HepG2 (cell line): ENCODE results near the gene TBC1D7. TPM values are rescaled to one million over a fixed set of nuclear protein-coding genes. Genes with fewer than 3 reads are reported as not detected.

Experiments
- ARID3A ChIP-seq: IDR thresholded peaks from 2 replicates; pipeline ENCODE4 v1.6.1; 2012; ENCODE audit warnings: low read depth, low read length, improper control_type of control experiment
- BATF2 ChIP-seq: sonication (generic); formaldehyde crosslinking; IDR thresholded peaks from 2 replicates; pipeline ENCODE4 v1.8.0; 2022; ENCODE audit warnings: mild to moderate bottlenecking, missing genetic modification reagents, moderate library complexity
- CREM ChIP-seq, 2 experiments: sonication (generic) in 1 of 2; formaldehyde crosslinking in 1 of 2; IDR thresholded peaks; 2 replicates each; pipeline versions ENCODE4 v1.4.0 to v1.6.1; 2016 to 2020; ENCODE audit warnings: antibody characterized with exemption in 1 of 2, mild to moderate bottlenecking in 1 of 2, missing genetic modification reagents in 1 of 2
- EED ChIP-seq: sonication (generic); formaldehyde crosslinking; IDR thresholded peaks from 2 replicates; pipeline ENCODE4 v1.5.0; 2020; ENCODE audit warnings: mild to moderate bottlenecking, missing genetic modification reagents
- HBP1 ChIP-seq: IDR thresholded peaks from 2 replicates; pipeline ENCODE4 v1.6.1; 2016; ENCODE audit warnings: low read depth, control low read depth
- HNF1B ChIP-seq: sonication (generic); formaldehyde crosslinking; IDR thresholded peaks from 2 replicates; pipeline ENCODE4 v1.5.1; 2020; ENCODE audit warnings: mild to moderate bottlenecking, moderate library complexity, missing genetic modification reagents
- KLF9 ChIP-seq: IDR thresholded peaks from 2 replicates; pipeline ENCODE4 v1.6.1; 2016; ENCODE audit warnings: low read depth
- LRRFIP1 ChIP-seq: sonication (generic); formaldehyde crosslinking; conservative IDR thresholded peaks from 2 replicates; pipeline ENCODE4 v1.4.0; 2020; ENCODE audit warnings: missing genetic modification reagents
- MTF2 ChIP-seq: sonication (generic); formaldehyde crosslinking; IDR thresholded peaks from 2 replicates; pipeline ENCODE4 v1.5.0; 2020; ENCODE audit warnings: missing genetic modification reagents, borderline replicate concordance
- NFE2 ChIP-seq: sonication (generic); formaldehyde crosslinking; IDR thresholded peaks from 2 replicates; pipeline ENCODE4 v1.4.0; 2020; ENCODE audit warnings: missing genetic modification reagents
- PAXIP1 ChIP-seq: sonication (generic); formaldehyde crosslinking; conservative IDR thresholded peaks from 2 replicates; pipeline ENCODE4 v1.4.0; 2020; ENCODE audit warnings: mild to moderate bottlenecking, missing genetic modification reagents, moderate library complexity
- ZNF20 ChIP-seq: sonication (generic); formaldehyde crosslinking; IDR thresholded peaks from 2 replicates; pipeline ENCODE4 v1.4.0; 2020; ENCODE audit warnings: mild to moderate bottlenecking, moderate library complexity, missing genetic modification reagents
- ZNF24 ChIP-seq: fragments of 450-650 bp; IDR thresholded peaks from 2 replicates; pipeline ENCODE4 v1.6.1; 2017; ENCODE audit warnings: antibody characterized with exemption, mild to moderate bottlenecking
- ZNF589 ChIP-seq: sonication (generic); formaldehyde crosslinking; conservative IDR thresholded peaks from 2 replicates; pipeline ENCODE4 v1.8.0; 2022; ENCODE audit warnings: mild to moderate bottlenecking, moderate library complexity, missing genetic modification reagents
- ZNF75D ChIP-seq: sonication (generic); formaldehyde crosslinking; IDR thresholded peaks from 2 replicates; pipeline ENCODE4 v1.8.1; 2023; ENCODE audit warnings: missing genetic modification reagents, mild to moderate bottlenecking, borderline replicate concordance
- ZNF773 ChIP-seq: sonication (generic); formaldehyde crosslinking; IDR thresholded peaks from 2 replicates; pipeline ENCODE4 v1.4.0; 2020; ENCODE audit warnings: missing genetic modification reagents, borderline replicate concordance
- ZNF775 ChIP-seq: sonication (generic); formaldehyde crosslinking; IDR thresholded peaks from 2 replicates; pipeline ENCODE4 v1.4.0; 2020; ENCODE audit warnings: missing genetic modification reagents, mild to moderate bottlenecking, moderate library complexity, borderline replicate concordance
- ZNF891 ChIP-seq: sonication (generic); formaldehyde crosslinking; IDR thresholded peaks from 2 replicates; pipeline ENCODE4 v1.5.0; 2020; ENCODE audit warnings: mild to moderate bottlenecking, missing genetic modification reagents
- polyA plus RNA-seq, 8 experiments: library from polyadenylated mRNA; depleted of rRNA in 3 of 8; stranded (reverse) in 7 of 8; unstranded in 1 of 8; fragments of >200 nt; fragmentation: Illumina TruSeq in 4 of 8; extraction: Trizol in 4 of 8; gene quantifications; 2 replicates each; pipeline versions ENCODE4 v1.2.1 to v1.2.3, GENCODE V29; 2011 to 2016; ENCODE audit warnings: low read depth in 4 of 8, missing spikeins in 1 of 8, mixed read lengths in 1 of 8; ENCODE audit not compliant: insufficient read depth in 1 of 8
- total RNA-seq, 5 experiments: library from RNA; depleted of rRNA; stranded (reverse); fragments of >200 nt; fragmentation: Illumina TruSeq; extraction: Trizol; gene quantifications; 2 replicates each; pipeline ENCODE4 v1.2.3, GENCODE V29; 2016; ENCODE audit warnings: low read depth in 1 of 5

The TBC1D7 gene
- total and polyA plus RNA-seq, 2 of the 13 experiments (the other 11 are each of a cell fraction or from before 2014, with no cell fraction given): 23.3 to 30.8 TPM

GRCh38 chr6:13328875-13329183, 492 bp upstream of the TBC1D7 start (continued):
- TF ChIP-seq HNF1B (0 out of 2 replicates have a peak, but pooled peaks have one; percentile 13), CREM (IDR thresholded peaks at IDR 0.05) (no peak; the same call in 1 of the 2 replicates), CREM (CRISPR knock-in tag; IDR thresholded peaks at IDR 0.05) (no peak), KLF9 (CRISPR knock-in tag) (no peak), NFE2 (CRISPR knock-in tag) (0 out of 2 replicates have a peak, but pooled peaks have one; percentile 2), ZNF775 (CRISPR knock-in tag) (0 out of 2 replicates have a peak, but pooled peaks have one; percentile 73), ARID3A (no peak), EED (no peak), LRRFIP1 (CRISPR knock-in tag) (no peak), BATF2 (CRISPR knock-in tag) (0 out of 2 replicates have a peak, but pooled peaks have one; percentile 2), PAXIP1 (no peak), HBP1 (CRISPR knock-in tag) (no peak), ZNF891 (no peak), ZNF20 (no peak), MTF2 (CRISPR knock-in tag) (0 out of 2 replicates have a peak, but pooled peaks have one; percentile 51), ZNF75D (no peak; the same call in 1 of the 2 replicates), ZNF24 (no peak), ZNF773 (CRISPR knock-in tag) (no peak), ZNF589 (CRISPR knock-in tag) (0 out of 2 replicates have a peak, but pooled peaks have one; percentile 47)
